IPS-NIHi7 (cell line): ENCODE measurements around the gene RNMT.
"Not testable (repeated sequence)": the region's sequence is repeated elsewhere in the genome, so short reads cannot be mapped to it uniquely, and the experiment has no call there.

Experiments
- DNase-seq: peaks from one replicate; pipeline ENCODE4 v3.0.0; 2012; ENCODE audit warnings: mixed read lengths; ENCODE audit errors: extremely low spot score

Gene RNMT

GRCh38 chr18:13735681-13736080 lies 9.2 kb downstream of the RNMT start:
- no peak for DNase-seq

- DNase-seq = no peak
Measured at GRCh38 chr18:13745696-13746095, 19.2 kb downstream of the RNMT start.

- DNase-seq = no peak
Measured at GRCh38 chr18:13746633-13747032, 20.2 kb downstream of the RNMT start.

DNA sequence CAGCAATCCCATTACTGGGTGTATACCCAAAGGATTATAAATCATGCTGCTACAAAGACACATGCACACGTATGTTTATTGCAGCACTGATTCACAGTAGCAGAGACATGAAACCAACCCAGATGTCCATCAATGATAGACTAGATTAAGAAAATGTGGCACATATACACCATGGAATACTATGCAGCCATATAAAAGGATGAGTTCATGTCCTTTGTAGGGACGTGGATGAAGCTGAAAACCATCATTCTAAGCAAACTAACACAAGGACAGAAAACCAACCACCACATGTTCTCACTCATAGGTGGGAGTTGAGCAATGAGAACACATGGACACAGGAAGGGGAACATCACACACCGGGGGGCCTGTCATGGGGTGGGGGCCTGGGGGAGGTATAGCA lies 25.1 kb downstream of the RNMT start:
- not testable (repeated sequence) for DNase-seq

GRCh38 chr18:13756261-13756660 lies 29.8 kb downstream of the RNMT start:
- DNase-seq = no peak

DNA sequence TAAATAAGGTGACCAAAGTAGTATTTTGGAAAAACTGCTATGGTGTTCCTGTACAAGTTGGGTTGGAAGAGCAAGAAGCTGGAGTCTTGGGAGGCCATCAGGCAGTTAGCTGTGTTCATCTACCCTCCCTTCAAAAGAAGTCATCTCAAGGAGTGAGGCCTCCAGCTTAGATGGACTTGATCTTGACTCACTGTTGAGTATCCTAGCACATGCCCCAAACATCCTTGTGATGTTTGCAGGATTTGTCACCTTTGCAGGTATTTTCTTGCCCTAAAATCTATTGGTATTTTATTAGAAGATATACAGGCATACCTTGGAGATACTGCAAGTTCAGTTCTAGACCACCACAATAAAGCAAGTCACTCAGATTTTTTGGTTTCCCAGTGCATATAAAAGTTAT lies 30.2 kb downstream of the RNMT start:
- DNase-seq = no peak

DNA sequence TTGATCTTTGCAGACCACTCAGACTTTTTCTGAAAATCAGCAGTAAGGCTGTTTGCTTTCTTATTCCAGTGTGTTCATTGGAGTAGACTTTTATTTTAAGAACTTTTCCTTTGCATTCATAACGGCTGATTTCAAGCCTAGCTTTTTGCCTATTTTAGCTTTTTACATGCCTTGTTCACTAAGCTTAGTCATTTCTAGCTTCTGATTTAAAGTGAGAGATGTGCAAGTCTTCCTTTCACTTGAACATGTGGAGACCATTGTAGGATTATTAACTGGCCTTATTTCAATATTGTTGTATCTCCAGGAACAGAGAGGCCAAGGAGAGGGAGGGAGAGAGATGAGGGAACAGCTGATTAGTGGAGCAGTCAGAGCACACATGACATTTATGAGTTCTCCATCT lies 32.1 kb downstream of the RNMT start:
- no peak for DNase-seq

DNA sequence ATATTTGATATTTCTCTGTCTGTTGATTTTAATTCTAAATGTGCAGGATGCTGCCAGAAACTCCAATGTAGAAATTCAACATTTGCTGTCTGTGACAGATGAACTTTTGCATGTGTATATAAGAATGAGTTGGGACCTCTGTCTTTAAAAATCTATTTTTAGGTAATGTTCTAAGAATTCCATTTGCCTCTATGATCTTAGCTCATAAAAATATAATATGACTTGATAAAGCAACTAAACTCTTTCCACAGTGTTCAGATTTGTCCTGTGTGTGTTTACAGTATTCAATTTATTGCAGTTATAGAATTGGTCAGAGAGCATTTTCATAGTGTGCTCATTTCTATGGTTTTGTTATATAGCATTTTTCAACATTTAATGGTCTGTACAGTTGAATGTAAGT lies 33.6 kb downstream of the RNMT start:
- DNase-seq = no peak

DNA sequence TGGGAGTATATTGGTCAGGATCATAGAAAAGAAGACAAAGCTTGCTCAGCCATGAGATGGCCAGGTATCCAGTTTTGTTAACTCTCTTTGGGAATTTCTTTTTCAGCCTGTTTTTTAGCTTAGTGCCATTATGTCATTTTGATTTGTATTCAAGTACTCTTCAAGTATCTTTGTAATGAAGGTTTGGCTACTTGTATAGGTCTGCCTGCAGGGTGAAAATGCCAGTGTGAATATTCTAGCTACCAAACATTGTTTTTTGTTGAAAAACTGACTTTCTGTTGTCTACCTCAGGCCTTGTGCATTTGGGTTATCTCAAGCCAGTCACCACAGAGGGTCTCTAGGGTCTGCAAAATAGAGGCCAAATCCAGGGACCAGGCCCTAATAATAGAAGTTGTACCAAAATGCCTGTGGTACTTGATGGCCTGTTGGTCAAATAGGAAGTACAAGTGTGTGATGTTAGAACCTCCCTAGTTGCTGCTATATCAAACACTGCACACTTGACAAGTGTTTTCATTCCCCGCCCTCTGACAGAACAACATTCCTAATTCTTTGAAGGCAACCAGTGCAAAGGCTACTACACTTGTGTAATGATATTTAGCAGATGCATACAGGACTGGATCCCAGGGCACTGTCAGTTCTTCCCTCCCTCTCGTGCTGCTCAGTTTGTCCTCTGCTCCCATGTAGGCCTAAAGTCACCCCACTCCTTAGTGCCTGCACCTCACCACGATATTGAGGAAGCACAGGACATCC lies 36.4 kb downstream of the RNMT start:
- no peak for DNase-seq

GRCh38 chr18:13775058-13775457 lies 48.6 kb downstream of the RNMT start:
- DNase-seq = no peak

GRCh38 chr18:13791181-13791580 lies 64.7 kb downstream of the RNMT start:
- DNase-seq = no peak

- no peak for DNase-seq
Measured at GRCh38 chr18:13793819-13794218, 67.3 kb downstream of the RNMT start.

- no peak for DNase-seq
Measured at GRCh38 chr18:13796515-13796914, 70.0 kb downstream of the RNMT start.

- DNase-seq = no peak
Measured at GRCh38 chr18:13797157-13797611, 70.7 kb downstream of the RNMT start.

DNA sequence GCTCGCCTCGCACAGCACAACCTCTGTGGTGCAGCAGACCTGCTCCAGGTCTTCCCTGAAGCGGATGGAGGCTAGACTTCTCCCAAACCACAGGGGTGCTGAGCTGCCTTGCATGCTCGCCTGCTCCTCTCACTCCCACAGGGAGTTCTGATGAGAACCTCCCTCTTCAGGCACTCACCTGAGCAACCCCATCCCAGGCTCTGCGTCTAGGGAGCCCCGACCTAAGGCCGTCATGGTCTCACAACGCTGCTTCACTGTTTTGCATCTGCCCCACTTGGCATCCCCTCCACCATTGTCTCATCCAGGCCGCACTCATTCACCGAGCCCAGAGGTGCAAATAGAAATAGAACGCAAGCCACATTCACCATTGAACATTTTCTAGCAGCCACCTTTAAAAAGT lies 72.9 kb downstream of the RNMT start:
- DNase-seq = no peak

DNA sequence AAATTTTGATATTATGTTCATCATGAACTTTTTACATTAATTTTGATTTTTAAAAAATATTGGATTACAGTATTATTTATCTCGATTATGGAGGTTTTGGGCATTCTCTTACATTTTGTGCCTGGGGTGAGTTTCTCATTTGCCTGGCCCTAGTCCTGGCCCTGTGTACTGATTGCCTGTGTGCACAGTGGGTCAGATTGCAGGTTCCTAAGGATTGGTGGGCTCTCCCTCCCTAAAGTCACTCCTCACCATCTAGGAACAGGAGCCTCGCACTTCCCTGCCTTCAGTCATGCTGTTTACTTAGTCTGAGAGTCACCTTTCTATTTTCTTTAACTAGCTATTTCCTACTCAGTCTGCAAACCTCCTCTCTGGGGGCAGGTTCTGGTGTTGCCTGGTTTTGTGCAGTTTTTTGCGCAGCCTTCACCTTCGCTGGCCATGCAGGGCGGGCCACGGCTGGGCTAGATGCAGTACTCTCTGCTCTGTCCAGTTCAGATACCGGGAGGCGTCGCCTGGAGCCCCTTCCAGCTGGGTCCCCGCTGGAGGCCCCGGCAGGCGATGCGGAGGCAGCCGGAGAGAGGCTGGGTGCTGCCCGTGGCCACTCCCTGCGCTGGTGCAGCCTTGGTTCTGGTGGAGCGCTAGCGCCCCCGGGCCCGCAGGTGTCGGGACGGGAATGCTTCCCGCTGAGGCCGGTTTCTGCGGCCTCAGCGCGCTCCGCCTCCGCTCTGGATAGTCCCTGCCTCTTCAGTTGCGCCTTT lies 74.2 kb downstream of the RNMT start:
- peak; percentile 78 for DNase-seq

- no peak for DNase-seq
Measured at GRCh38 chr18:13801260-13801601, 74.8 kb downstream of the RNMT start.

GRCh38 chr18:13804305-13804704 lies 77.8 kb downstream of the RNMT start:
- DNase-seq = no peak

DNA sequence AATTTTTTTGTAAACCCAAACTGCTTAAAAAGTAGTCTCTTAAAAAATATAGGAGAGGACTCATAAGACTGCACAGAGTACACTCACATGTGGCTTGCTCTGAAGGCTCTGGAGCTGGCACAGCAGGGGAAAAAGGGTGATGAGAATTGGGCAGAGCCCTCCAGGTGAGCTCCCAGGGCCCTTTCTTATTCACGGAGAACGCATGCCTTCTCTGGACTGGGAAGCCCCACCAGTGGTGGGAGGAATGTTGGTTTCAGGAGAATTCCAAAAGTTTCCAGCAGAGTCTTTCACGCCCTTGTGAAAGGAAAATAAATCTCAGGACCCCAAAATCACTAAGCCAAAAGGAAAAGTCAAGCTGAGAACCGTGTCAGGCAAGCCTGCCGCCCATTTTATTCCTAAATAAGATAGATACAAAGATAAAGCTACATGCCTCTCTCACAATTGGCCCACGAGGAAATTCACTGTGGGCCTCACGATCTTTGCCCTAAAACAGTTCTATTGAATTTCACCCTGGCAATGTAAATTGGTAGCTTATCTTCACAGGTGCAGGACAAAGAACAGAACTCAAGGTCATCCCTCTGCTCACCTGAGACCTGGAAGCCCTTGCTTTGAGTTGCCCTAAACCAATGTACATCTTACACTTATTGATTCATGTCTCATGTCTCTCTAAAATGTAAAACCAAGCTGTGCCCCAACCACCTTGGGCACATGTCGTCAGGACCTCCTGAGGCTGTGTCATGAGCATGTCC lies 82.0 kb downstream of the RNMT start:
- no peak for DNase-seq

GRCh38 chr18:13809043-13809430 lies 82.6 kb downstream of the RNMT start:
- DNase-seq = no peak

DNA sequence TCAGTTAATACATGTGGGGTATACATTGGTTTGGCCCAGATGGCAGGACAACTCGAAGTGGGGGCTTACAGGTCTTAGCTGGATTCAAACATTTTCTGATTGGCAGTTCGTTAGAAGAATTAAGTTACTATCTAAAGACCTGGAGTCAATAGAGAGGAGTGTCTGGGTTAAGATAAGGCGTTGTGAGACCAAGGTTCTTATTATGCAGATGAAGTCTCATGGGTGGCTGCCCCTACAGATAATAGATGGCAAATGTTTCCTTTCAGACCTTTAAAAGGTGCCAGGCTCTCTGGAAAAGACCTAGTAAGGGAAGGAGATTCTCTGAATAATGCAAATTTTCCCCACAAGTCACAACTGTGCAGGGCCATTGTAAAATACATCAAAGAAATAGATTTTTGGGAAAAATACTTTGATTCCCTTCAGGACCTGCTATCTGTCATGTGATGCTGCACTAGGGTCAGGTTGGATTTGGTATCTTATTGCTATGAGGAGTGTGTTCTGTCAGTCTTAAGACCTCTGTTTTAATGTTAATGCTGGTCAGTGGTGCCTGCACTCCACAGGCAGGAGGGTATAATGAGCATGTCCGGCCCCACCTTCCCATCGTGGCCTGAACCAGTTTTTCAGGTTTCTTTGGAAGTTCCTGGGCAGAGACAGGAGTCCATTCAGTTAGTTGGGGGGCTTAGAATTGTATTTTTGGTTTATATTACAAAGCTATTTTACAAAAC lies 83.2 kb downstream of the RNMT start:
- DNase-seq = no peak

DNA sequence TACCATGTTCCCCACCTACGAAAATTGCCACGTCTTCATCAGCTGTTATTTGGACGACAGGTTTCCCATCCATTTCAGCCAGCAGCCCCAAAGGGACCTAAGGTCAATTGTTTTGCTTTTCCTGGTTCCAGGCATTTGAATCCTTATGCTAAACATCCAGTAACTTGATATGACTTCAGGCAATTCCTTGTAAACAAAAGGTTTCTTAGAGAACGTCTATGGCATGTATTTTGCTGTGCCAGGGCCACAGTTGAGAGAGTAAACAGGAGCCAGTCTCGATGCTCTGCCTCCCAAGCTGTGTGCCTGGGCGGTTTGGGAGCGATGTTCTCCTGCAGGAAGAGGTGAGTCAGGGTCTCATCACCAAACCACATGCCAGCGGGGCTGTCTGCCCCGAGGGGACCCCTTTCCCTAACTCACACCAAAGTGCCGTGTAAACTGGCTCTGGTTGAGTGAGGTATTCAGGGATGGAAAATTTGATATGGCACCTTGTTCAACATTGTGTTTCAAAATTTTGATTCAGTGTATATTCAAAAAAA lies 84.5 kb downstream of the RNMT start:
- DNase-seq = no peak
